ENCODE data around the gene ZNF827.

DNA sequence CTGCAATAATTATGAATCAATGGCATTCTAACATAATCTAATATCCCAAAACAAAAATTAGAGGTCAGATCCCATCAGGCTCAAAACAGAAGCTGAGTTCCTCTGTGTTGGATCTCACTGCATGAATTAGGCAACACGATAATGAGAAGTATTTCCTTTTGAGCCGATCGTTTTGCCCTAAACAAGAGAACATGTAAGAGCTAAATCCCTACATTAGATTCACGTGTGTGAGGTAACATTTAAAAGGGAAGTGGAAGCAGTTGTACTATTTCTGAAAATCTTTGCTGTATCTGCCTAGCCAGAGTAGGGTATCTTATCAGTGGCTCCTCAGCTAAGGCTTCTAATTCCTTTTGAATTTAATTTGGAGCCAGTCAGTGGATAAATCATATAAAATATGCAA, 143.1 kb downstream of the ZNF827 start:
- TF ChIP-seq, protein P1, sequence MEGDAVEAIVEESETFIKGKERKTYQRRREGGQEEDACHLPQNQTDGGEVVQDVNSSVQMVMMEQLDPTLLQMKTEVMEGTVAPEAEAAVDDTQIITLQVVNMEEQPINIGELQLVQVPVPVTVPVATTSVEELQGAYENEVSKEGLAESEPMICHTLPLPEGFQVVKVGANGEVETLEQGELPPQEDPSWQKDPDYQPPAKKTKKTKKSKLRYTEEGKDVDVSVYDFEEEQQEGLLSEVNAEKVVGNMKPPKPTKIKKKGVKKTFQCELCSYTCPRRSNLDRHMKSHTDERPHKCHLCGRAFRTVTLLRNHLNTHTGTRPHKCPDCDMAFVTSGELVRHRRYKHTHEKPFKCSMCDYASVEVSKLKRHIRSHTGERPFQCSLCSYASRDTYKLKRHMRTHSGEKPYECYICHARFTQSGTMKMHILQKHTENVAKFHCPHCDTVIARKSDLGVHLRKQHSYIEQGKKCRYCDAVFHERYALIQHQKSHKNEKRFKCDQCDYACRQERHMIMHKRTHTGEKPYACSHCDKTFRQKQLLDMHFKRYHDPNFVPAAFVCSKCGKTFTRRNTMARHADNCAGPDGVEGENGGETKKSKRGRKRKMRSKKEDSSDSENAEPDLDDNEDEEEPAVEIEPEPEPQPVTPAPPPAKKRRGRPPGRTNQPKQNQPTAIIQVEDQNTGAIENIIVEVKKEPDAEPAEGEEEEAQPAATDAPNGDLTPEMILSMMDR (IDR thresholded peaks at IDR 0.05) = no peak
- TF ChIP-seq POLR2AphosphoS5 (IDR thresholded peaks at IDR 0.05) = no peak
- no peak for TF ChIP-seq POLR2A (IDR thresholded peaks at IDR 0.05)
- TF ChIP-seq EP300 (IDR thresholded peaks at IDR 0.05) = no peak

All from gastroesophageal sphincter (tissue), 3 donors.